Activated CD8-positive, alpha-beta T cell treated with anti-CD3 and anti-CD28 coated beads, Interleukin-2, amount 10 ng/mL, durations not matched to agents 7 days and 5 days (primary cell): Measurements from ENCODE around the gene CC2D2A. TPM values are rescaled to one million over a fixed set of nuclear protein-coding genes. Genes with fewer than 3 reads are reported as not detected.

Source experiments
- ATAC-seq: fragments of 150-1000 bp; cut with Tn5 transposase; one replicate; pipeline ENCODE4 v1.10.0; 2021; ENCODE audit warnings: moderate library complexity
- CTCF ChIA-PET: fragments of 350-600 bp; sonication (Branson Sonifier 250); formaldehyde crosslinking; loops from one replicate; lab custom pipeline; 2021; ENCODE audit warnings: antibody characterized with exemption; lab: Charles Lee
- POLR2A ChIA-PET: fragments of 350-600 bp; sonication (Branson Sonifier 250); formaldehyde crosslinking; loops from one replicate; lab custom pipeline; 2021; ENCODE audit warnings: antibody characterized with exemption; lab: Charles Lee
- DNase-seq: peaks from one replicate; pipeline ENCODE4 v3.0.0-alpha.2; 2020
- H3K27ac Mint-ChIP-seq: one replicate; pipeline ENCODE4 v1.8.0; 2021; ENCODE audit warnings: mild to moderate bottlenecking, mixed read lengths
- H3K27me3 Mint-ChIP-seq: one replicate; pipeline ENCODE4 v1.8.0; 2021; ENCODE audit warnings: low read depth, mixed read lengths
- H3K36me3 Mint-ChIP-seq: one replicate; pipeline ENCODE4 v1.8.0; 2021; ENCODE audit warnings: low read depth, mixed read lengths
- H3K4me1 Mint-ChIP-seq: one replicate; pipeline ENCODE4 v1.8.0; 2021; ENCODE audit warnings: low read depth, mixed read lengths
- H3K4me3 Mint-ChIP-seq: one replicate; pipeline ENCODE4 v1.8.0; 2021; ENCODE audit warnings: mild to moderate bottlenecking, mixed read lengths
- H3K9me3 Mint-ChIP-seq: one replicate; pipeline ENCODE4 v1.8.0; 2022; ENCODE audit warnings: mixed read lengths; ENCODE audit not compliant: insufficient read depth
- total RNA-seq, 2 experiments: library from RNA; stranded (reverse); gene quantifications; one replicate each; pipeline ENCODE4 v1.2.3, GENCODE V29; 2021

CC2D2A gene
- total RNA-seq, 2 experiments from 2014 or later, result not detected

DNA sequence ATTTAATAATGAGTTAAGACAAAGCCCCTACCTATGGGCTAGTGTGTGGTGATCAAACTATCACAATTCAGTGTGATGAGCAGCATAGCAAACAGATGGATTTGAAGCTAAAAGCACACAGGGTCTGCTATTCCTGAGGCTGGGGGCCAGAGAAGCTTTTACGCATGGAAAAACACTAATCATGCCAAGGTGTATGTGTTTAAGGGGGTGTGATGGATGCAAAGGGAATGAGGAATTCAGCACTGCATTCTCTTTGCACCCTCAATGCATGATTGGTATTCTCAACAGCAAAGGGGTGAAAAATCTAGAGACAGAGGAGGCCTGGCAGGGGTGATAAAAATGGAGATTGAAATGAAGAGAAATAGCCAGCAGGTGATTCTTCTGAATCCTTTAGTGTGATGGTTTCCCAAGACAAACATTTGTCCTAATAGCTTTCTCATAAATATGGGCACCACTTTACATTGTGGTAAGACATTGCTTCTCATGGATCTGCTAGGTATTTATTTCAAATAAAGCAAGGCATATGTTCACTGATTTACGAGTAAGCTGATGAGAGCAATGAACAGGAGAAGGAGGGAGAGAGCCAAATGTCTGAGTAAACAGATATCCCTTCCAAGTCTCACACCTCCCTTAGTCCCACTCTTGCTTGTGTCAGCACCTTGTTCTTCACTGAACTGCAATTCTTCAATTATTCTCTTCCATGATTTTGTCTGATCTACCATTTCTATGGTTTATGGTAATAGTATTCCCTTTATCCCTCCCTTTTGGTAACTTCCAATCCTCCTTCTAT, 26.1 kb upstream of the CC2D2A start:
- Mint-ChIP-seq H3K9me3 (no peaks in the 10 kb centered on the region), H3K4me1 (no peaks in the 10 kb centered on the region), H3K27ac (no peak overlapping the region), H3K27me3 (no peaks in the 10 kb centered on the region), H3K36me3 (no peaks in the 10 kb centered on the region), H3K4me3 (no peak overlapping the region)
- ChIA-PET POLR2A (no interaction called here), CTCF (interaction anchor here (1.2 to 1.3 kb wide), 2 partner anchors 14 to 15 kb away, joined by 3 to 6 read pairs; no protein-coding TSS in a partner anchor)
- DNase-seq (no peak), ATAC-seq (no peak)

DNA sequence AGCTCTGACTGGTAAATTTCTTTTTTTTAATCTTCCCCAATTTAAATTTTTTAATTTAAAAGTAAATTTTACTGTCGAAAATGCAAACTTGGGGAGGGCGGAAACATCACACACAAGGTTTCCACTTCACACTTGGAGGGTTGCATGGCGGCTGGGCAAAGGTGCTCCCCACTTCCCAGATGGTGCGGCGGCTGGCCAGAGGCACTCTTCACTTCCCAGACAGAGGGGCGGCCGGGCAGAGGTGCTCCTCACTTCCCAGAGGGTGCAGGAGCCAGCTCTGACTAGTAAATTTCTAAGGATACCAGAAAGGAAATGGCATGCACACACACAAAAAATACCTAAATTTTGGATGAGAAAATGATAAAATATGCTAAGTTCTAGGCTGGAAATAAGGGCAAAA, 25.4 kb upstream of the CC2D2A start:
- Mint-ChIP-seq H3K27ac (no peak overlapping the region), H3K4me3 (no peak overlapping the region), H3K4me1 (no peaks in the 10 kb centered on the region), H3K36me3 (no peaks in the 10 kb centered on the region), H3K27me3 (no peaks in the 10 kb centered on the region), H3K9me3 (no peaks in the 10 kb centered on the region)
- no peak for DNase-seq
- ChIA-PET CTCF (interaction anchor here (1.2 to 1.3 kb wide), 2 partner anchors 13 to 14 kb away, joined by 3 to 6 read pairs; no protein-coding TSS in a partner anchor), POLR2A (no interaction called here)
- ATAC-seq, result no peak

DNA sequence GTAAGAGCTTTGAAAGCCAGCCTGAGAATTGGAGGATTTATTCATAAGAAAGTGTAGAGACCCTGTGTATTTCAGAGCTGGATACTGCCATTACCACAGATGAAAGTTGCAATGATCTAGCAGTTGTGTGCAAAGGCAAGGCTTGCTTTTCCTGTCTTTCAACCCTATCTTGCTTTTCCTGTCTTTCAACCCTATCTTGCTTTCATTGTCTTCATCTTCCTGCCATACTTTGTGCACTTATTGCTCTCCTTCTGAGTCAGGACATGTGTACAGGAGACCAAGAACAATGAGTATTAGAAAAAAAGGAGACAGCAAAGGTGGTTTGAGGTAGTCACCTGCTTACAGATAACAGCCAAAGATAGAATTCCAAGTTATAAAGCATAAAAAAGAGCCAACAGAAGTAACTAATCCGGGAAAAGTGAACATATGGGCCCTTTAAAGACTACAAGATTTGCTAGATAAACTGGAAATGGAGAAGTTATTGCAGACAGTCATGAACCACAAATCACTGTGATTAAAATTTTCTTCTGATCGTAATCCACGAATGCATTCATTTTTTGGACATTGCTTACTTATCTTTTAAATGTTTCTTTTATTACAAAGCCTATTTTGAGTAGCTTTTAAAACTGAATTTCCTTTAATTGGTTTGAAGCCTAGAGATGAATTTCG, 24.7 kb upstream of the CC2D2A start:
- Mint-ChIP-seq H3K27me3 (no peaks in the 10 kb centered on the region), H3K4me1 (no peaks in the 10 kb centered on the region), H3K36me3 (no peaks in the 10 kb centered on the region), H3K4me3 (no peak overlapping the region), H3K9me3 (no peaks in the 10 kb centered on the region), H3K27ac (no peak overlapping the region)
- ATAC-seq (no peak), DNase-seq (no peak)
- POLR2A ChIA-PET, result no interaction called here
- CTCF ChIA-PET, result interaction anchor here (1.2 to 1.3 kb wide), 2 partner anchors 12 to 17 kb away, joined by 3 to 5 read pairs; no protein-coding TSS in a partner anchor

DNA sequence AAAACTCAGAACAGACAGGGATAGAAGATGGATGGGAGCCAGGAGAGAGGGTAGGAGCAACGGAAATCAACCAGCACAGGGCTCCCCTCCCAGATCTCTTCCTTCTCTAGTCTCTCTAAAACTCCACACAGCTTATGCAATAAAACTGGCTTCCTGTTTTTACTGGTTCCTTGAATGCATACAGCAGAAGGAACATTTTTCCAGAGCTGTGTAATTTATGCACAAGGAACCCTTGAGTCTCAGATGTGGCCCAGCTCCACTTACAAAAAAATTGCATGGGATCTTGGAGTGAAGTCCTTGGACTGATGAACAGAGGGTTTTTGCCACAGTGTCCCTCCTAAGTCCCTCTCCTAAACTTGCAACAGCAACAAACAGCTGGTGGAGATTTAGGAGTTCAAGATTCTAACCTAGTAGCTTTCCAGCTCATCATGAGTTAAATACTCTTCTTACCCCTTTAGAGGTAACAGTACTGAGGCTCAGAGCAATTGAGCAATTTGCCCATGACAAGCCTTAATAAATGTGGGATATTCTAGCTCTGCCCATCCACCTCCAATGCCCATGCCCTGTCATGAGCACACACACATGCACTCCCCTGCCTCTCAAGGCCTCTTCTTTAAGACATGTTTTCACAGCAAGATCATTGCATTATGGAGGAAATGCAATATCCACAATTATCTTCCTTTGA, 18.4 kb upstream of the CC2D2A start:
- DNase-seq (no peak), ATAC-seq (no peak)
- Mint-ChIP-seq H3K27me3 (peaks cover 2% of the 10 kb centered on the region), H3K9me3 (no peaks in the 10 kb centered on the region), H3K4me1 (no peaks in the 10 kb centered on the region), H3K27ac (no peak overlapping the region), H3K4me3 (no peak overlapping the region), H3K36me3 (no peaks in the 10 kb centered on the region)
- POLR2A ChIA-PET, result no interaction called here
- CTCF ChIA-PET, result no interaction called here

DNA sequence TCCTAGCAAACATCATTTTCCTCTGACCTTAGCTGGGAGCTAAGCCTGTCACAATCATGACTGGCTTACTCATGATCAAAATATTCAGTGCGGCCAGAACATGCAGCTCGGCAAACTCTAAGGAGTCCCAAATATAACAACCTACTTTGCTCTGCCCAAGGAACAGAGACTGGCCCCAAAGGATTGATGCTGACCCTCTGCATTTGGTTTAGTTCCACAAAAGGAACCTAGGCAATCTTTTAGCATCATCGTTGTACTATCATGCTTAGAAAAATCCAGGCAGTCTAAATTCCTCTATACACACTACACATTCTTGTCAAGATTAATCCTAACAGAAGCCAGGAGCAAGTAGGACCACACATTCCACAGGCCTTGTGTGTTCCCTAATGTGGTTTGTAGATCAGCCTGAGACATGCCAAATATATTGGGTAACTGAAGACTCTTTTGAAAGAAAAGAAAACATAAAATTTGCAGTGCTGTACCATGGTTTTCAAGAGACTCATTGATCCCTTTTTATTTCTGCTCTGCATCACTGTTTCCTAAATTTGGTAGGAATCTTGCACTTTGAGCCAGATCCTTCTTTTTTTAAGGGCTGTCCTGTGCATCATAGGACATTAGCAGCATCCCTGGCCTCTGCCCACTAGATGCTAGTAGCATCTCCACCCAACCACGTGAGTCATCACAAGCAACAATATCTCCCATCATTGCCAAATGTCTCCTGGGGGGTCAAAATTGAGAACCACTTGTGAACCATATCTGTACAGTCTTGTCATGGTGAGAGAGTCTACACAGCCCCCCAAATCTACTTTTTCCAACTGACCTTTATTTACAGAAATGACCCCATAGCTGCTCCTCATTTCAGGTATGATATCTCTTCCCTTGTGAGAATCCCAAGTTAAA, 17.6 kb upstream of the CC2D2A start:
- CTCF ChIA-PET, result no interaction called here
- POLR2A ChIA-PET, result no interaction called here
- Mint-ChIP-seq H3K4me1 (no peaks in the 10 kb centered on the region), H3K36me3 (no peaks in the 10 kb centered on the region), H3K9me3 (no peaks in the 10 kb centered on the region), H3K4me3 (no peak overlapping the region), H3K27me3 (peaks cover 2% of the 10 kb centered on the region), H3K27ac (no peak overlapping the region)
- ATAC-seq (no peak), DNase-seq (no peak)

DNA sequence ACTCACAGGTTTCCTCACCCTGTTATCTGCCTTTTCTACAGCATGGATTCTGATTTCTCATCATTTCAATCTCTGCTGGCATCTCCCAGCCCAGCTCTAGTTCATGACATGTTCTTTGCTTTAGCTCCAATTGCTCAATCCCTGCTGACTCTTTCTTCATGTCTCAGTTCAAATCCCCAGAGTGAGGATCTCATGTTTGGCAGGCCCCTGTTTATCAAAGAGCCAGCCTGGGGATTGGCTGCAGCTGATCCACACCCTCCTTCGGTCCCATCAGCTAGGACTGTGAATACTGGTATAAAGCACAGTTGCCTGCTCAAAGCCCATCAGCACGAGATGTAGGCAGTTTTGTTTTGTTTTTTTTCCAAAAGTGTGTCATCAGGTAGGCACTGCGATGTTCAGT, 14.4 kb upstream of the CC2D2A start:
- Mint-ChIP-seq H3K4me1 (no peaks in the 10 kb centered on the region), H3K4me3 (no peak overlapping the region), H3K27ac (no peak overlapping the region), H3K27me3 (peaks cover 6% of the 10 kb centered on the region), H3K36me3 (no peaks in the 10 kb centered on the region), H3K9me3 (no peaks in the 10 kb centered on the region)
- ATAC-seq (no peak), DNase-seq (no peak)
- POLR2A ChIA-PET, result no interaction called here
- CTCF ChIA-PET, result interaction anchor here (0.6 to 8.1 kb wide), 3 partner anchors 46 to 220 kb away, joined by 3 to 148 read pairs (median 3); no protein-coding TSS in a partner anchor

GRCh38 chr4:15457406-15458201, 12.1 kb upstream of the CC2D2A start:
- Mint-ChIP-seq H3K27me3 (peaks cover 11% of the 10 kb centered on the region), H3K27ac (no peak overlapping the region), H3K9me3 (no peaks in the 10 kb centered on the region), H3K4me1 (no peaks in the 10 kb centered on the region), H3K4me3 (no peak overlapping the region), H3K36me3 (no peaks in the 10 kb centered on the region)
- DNase-seq (no peak), ATAC-seq (peak; percentile 60)
- ChIA-PET CTCF (interaction anchor here (0.6 to 8.1 kb wide), 39 partner anchors 9 to 1803 kb away, joined by 3 to 148 read pairs (median 5); partner anchors contain the start of genes C1QTNF7 and CC2D2A), POLR2A (interaction anchor here (0.6 to 1.2 kb wide), 2 partner anchors 229 to 840 kb away, joined by 3 read pairs; no protein-coding TSS in a partner anchor)

DNA sequence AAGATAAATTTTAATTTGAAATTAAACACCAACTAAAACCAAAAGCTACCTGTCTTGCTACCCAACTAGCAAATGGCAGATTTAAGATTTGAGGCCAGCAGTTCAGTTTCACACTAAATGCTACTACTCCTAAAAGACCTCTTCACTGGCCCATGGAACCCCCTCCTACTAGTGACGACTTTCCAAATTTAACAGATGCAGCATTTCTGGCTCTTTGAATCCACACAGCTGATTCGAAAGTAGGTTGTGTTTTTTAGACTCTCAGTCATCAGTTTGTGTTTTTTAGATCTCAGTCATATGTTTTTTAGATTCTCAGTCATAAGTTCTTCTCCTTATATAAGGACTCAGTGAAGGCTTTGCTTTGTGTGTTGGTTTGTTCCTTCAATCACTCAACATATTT, 11.1 kb upstream of the CC2D2A start:
- ATAC-seq (no peak), DNase-seq (no peak)
- CTCF ChIA-PET, result interaction anchor here (0.9 to 8.1 kb wide), 13 partner anchors 10 to 233 kb away, joined by 3 to 148 read pairs (median 9); partner anchors contain the start of gene CC2D2A
- Mint-ChIP-seq H3K36me3 (no peaks in the 10 kb centered on the region), H3K4me3 (no peak overlapping the region), H3K27ac (no peak overlapping the region), H3K9me3 (no peaks in the 10 kb centered on the region), H3K27me3 (peaks cover 11% of the 10 kb centered on the region), H3K4me1 (no peaks in the 10 kb centered on the region)
- POLR2A ChIA-PET, result interaction anchor here (1.2 kb wide), 1 partner anchor 230 kb away, joined by 3 read pairs; no protein-coding TSS in a partner anchor

- ChIA-PET POLR2A (no interaction called here), CTCF (interaction anchor here (4.1 to 8.1 kb wide), 2 partner anchors 10 to 225 kb away, joined by 32 to 148 read pairs; partner anchors contain the start of gene CC2D2A)
- Mint-ChIP-seq H3K36me3 (no peaks in the 10 kb centered on the region), H3K27ac (no peak overlapping the region), H3K9me3 (no peaks in the 10 kb centered on the region), H3K4me1 (no peaks in the 10 kb centered on the region), H3K27me3 (peaks cover 11% of the 10 kb centered on the region), H3K4me3 (no peak overlapping the region)
- ATAC-seq (no peak), DNase-seq (no peak)
Measured at GRCh38 chr4:15459706-15460105, 10.0 kb upstream of the CC2D2A start.

GRCh38 chr4:15466596-15466995, 3.1 kb upstream of the CC2D2A start:
- DNase-seq (no peak), ATAC-seq (no peak)
- H3K36me3 Mint-ChIP-seq, result no peaks in the 10 kb centered on the region
- no peaks in the 10 kb centered on the region for H3K9me3 Mint-ChIP-seq
- H3K4me3 Mint-ChIP-seq, result no peak overlapping the region
- ChIA-PET CTCF (interaction anchor here (1.5 kb wide), 1 partner anchor 13 kb away, joined by 3 read pairs; no protein-coding TSS in a partner anchor), POLR2A (no interaction called here)
- no peak overlapping the region for H3K27ac Mint-ChIP-seq
- peaks cover 7% of the 10 kb centered on the region for H3K27me3 Mint-ChIP-seq
- peaks cover 10% of the 10 kb centered on the region for H3K4me1 Mint-ChIP-seq
